Fibroblast of peridontal ligament (primary cell): ENCODE measurements around the gene TMBIM1.
"Not testable (repeated sequence)": the region's sequence is repeated elsewhere in the genome, so short reads cannot be mapped to it uniquely, and the experiment has no call there.

ENCODE experiments used
- DNase-seq: peaks from one replicate; pipeline ENCODE4 v3.0.0-alpha.2; 2010; ENCODE audit errors: extremely low read depth

TMBIM1 gene

GRCh38 chr2:218318241-218318640 is 25.9 kb upstream of the TMBIM1 start:
- DNase-seq, result no peak

GRCh38 chr2:218317835-218318234 is 25.5 kb upstream of the TMBIM1 start:
- no peak for DNase-seq

- DNase-seq, result no peak
Measured at GRCh38 chr2:218317303-218317630, 25.0 kb upstream of the TMBIM1 start.

GRCh38 chr2:218315397-218315796 is 23.1 kb upstream of the TMBIM1 start:
- DNase-seq, result no peak

- not testable (repeated sequence) for DNase-seq
Measured at GRCh38 chr2:218314764-218315163, 22.5 kb upstream of the TMBIM1 start.

- DNase-seq, result no peak
Measured at GRCh38 chr2:218313356-218313755, 21.1 kb upstream of the TMBIM1 start.

- no peak for DNase-seq
Measured at GRCh38 chr2:218312267-218312756, 20.0 kb upstream of the TMBIM1 start.

- DNase-seq, result not testable (repeated sequence)
Measured at GRCh38 chr2:218311541-218312266, 19.4 kb upstream of the TMBIM1 start.

- no peak for DNase-seq
Measured at GRCh38 chr2:218310853-218311540, 18.7 kb upstream of the TMBIM1 start.

- DNase-seq, result no peak
Measured at GRCh38 chr2:218307415-218308090, 15.2 kb upstream of the TMBIM1 start.

- no peak for DNase-seq
Measured at GRCh38 chr2:218306184-218306920, 14.0 kb upstream of the TMBIM1 start.

GRCh38 chr2:218305383-218305782 is 13.1 kb upstream of the TMBIM1 start:
- DNase-seq, result no peak

- DNase-seq, result peak; percentile 85
Measured at GRCh38 chr2:218301176-218301819, 9.0 kb upstream of the TMBIM1 start.

GRCh38 chr2:218300141-218300540 is 7.8 kb upstream of the TMBIM1 start:
- DNase-seq, result no peak

- DNase-seq, result no peak
Measured at GRCh38 chr2:218298314-218298875, 6.1 kb upstream of the TMBIM1 start.

- DNase-seq, result no peak
Measured at GRCh38 chr2:218296847-218297246, 4.5 kb upstream of the TMBIM1 start.

- DNase-seq, result no peak
Measured at GRCh38 chr2:218296200-218296599, 3.9 kb upstream of the TMBIM1 start.

- no peak for DNase-seq
Measured at GRCh38 chr2:218295029-218295428, 2.7 kb upstream of the TMBIM1 start.

- no peak for DNase-seq
Measured at GRCh38 chr2:218294430-218295022, 2.2 kb upstream of the TMBIM1 start.

GRCh38 chr2:218293715-218294429 is 1.6 kb upstream of the TMBIM1 start:
- DNase-seq, result no peak
